Heart right ventricle (tissue), 16 donors: ENCODE results near the gene TRDN. TPM values are rescaled to one million over a fixed set of nuclear protein-coding genes. Genes with fewer than 3 reads are reported as not detected.
"Not testable (repeated sequence)": the region's sequence is repeated elsewhere in the genome, so short reads cannot be mapped to it uniquely, and the experiment has no call there.

Source experiments
- ATAC-seq, 8 donors: fragments of 200-7000 bp; cut with Tn5 transposase; one replicate each; pipeline ENCODE4 v1.9.1; 2020; ENCODE audit warnings: mild to moderate bottlenecking in 8 of 8, moderate library complexity in 8 of 8, moderate number of reproducible peaks in 1 of 8
- DNase-seq, 2 donors: peaks; one replicate each; pipeline ENCODE4 v3.0.0-alpha.2; 2020
- H3K27ac ChIP-seq, 10 donors: fragments of 200-600 bp; sonication (generic) in 2 of 10; one replicate each; pipeline versions ENCODE4 v1.5.0 to v1.8.0; 2020 to 2022; ENCODE audit warnings: mild to moderate bottlenecking in 3 of 10
- H3K27me3 ChIP-seq, 7 donors: fragments of 200-600 bp; one replicate each; pipeline ENCODE4 v1.8.0; 2021 to 2022; ENCODE audit warnings: mild to moderate bottlenecking in 2 of 7
- H3K36me3 ChIP-seq, 9 donors: fragments of 200-600 bp; sonication (generic) in 1 of 9; one replicate each; pipeline versions ENCODE4 v1.5.0 to v1.8.0; 2020 to 2022; ENCODE audit warnings: mild to moderate bottlenecking in 2 of 9
- H3K4me1 ChIP-seq, 9 donors: fragments of 200-600 bp; sonication (generic) in 1 of 9; one replicate each; pipeline versions ENCODE4 v1.5.0 to v1.8.0; 2020 to 2022; ENCODE audit warnings: mild to moderate bottlenecking in 4 of 9
- H3K4me3 ChIP-seq, 10 donors: fragments of 200-600 bp; sonication (generic) in 2 of 10; one replicate each; pipeline versions ENCODE4 v1.5.0 to v1.8.0; 2020 to 2022; ENCODE audit warnings: mild to moderate bottlenecking in 7 of 10, moderate library complexity in 2 of 10
- H3K9me3 ChIP-seq, 11 donors: fragments of 200-600 bp in 10 of 11; sonication (generic) in 2 of 11; one replicate each; pipeline versions ENCODE4 v1.5.0 to v1.8.0; 2013 to 2022; ENCODE audit warnings: mild to moderate bottlenecking in 2 of 11, control low read depth in 1 of 11, moderate library complexity in 1 of 11
- WGBS, 2 donors: extraction: QIAGEN DNeasy Blood & Tissue Kit; methylation state at CpG; one replicate each; pipeline ENCODE4 v1.1.7; 2013; ENCODE audit warnings: inconsistent platforms in 1 of 2; 5-methylcytosine and 5-hydroxymethylcytosine counted together
- intact Hi-C, 10 donors: fragments of 100-400 bp; cut with DNase I; formaldehyde crosslinking; loops; one replicate each; pipeline versions ENCODE4 v1.11.1 to v1.14.2; 2022
- polyA plus RNA-seq, 2 donors: library from polyadenylated mRNA; stranded (reverse); fragments of 200-250 nt; gene quantifications; one replicate each; pipeline ENCODE4 v1.2.3, GENCODE V29; 2013
- total RNA-seq, 10 donors: library from RNA; stranded (reverse); fragmentation: NEBNext Ultra II Directional in 3 of 10; extraction: Animal tissue kit (Norgen Biotek cat#: 25700) in 3 of 10; gene quantifications; one replicate each; pipeline versions ENCODE4 v1.2.1 to v1.2.4, GENCODE V29; 2021 to 2023
- TF ChIP-seq, protein P1 (sequence below), 9 donors: fragments of 200-600 bp; sonication (generic) in 2 of 9; IDR thresholded peaks; one replicate each; pipeline versions ENCODE4 v1.5.0 to v1.8.0; 2021 to 2022; ENCODE audit warnings: antibody characterized with exemption in 9 of 9, mild to moderate bottlenecking in 5 of 9, moderate library complexity in 1 of 9
- donor health status: Arrhythmogenic right ventricular cardiomyopathy.
- donor health status: ischemic (EF 13 %, LVEDD 7.1; RV severe dilation, severe dysfunction).
- donor health status: healthy with polysubstance abuse.
- donor health status: DM: no; HTN: yes; CAD: no.
- donor health status: DM: no; HTN: no; CAD: no.
- donor health status: ischemic (EF 25% LVEDD 6.9; RV normal size, moderate dysfunction).
- donor health status: ischemic (EF 25% LVEDD 5.7; RV mildly dilated, moderate dysfunction).
- donor health status: healthy.
- donor health status: DM: yes; HTN: yes; CAD: no.
- donor health status: Ischemic cardiomyopathy.
- donor health status: ischemic (EF 35%, LVEDD 5.7; RV mildly dilated, moderate dysfunction).
- donor health status: nonischemic (EF 11% LVEDD 7.7; RV severe dilation, severe dysfunction).
- donor health status: DM: yes; HTN: yes; CAD: no.
- donor health status: PGD.
- donor health status: ischemic (EF 29% LVEDD 5.4; RV normal size, mild dysfunction).
- donor health status: nonischemic (EF 23%, LVEDD 6.1; RV moderate dilation, normal function).

Gene TRDN
- total and polyA plus RNA-seq, 12 donors, result 37.6 to 1,141 (median 437) TPM

DNA sequence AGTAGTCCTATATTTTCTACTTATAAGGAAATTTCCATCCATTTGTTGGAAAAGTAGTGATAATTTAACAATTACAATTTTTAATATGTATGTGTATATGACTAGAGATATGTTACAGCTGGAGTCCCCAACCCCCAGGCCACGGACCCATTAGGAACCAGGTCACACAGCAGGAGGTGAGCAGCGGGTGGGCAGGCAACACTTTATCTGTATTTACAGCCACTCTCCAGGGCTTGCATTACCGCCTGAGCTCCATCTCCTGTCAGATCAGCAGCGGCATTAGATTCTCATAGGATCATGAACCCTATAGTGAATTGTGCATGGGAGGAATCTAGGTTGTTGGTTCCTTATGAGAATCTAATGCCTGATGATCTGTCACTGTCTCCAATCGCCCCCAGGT lies 46.8 kb downstream of the TRDN start:
- Histone ChIP-seq H3K36me3 (no peaks in the 10 kb centered on the region), H3K4me3 (no peak overlapping the region), H3K4me1 (peaks cover 0 to 53% (median 7%) of the 10 kb centered on the region in 9 donors), H3K9me3 (no peaks in the 10 kb centered on the region), H3K27ac (no peak overlapping the region), H3K27me3 (no peaks in the 10 kb centered on the region)
- no peak for DNase-seq
- TF ChIP-seq, protein P1, sequence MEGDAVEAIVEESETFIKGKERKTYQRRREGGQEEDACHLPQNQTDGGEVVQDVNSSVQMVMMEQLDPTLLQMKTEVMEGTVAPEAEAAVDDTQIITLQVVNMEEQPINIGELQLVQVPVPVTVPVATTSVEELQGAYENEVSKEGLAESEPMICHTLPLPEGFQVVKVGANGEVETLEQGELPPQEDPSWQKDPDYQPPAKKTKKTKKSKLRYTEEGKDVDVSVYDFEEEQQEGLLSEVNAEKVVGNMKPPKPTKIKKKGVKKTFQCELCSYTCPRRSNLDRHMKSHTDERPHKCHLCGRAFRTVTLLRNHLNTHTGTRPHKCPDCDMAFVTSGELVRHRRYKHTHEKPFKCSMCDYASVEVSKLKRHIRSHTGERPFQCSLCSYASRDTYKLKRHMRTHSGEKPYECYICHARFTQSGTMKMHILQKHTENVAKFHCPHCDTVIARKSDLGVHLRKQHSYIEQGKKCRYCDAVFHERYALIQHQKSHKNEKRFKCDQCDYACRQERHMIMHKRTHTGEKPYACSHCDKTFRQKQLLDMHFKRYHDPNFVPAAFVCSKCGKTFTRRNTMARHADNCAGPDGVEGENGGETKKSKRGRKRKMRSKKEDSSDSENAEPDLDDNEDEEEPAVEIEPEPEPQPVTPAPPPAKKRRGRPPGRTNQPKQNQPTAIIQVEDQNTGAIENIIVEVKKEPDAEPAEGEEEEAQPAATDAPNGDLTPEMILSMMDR (IDR thresholded peaks at IDR 0.05), result no peak
- WGBS, 2 donors, result 84 to 88% methylated on average over 5 of the region's 5 CpGs
- ATAC-seq, result peak in 1 of 8 donors; percentile 57
- intact Hi-C loops, result no loop called here

DNA sequence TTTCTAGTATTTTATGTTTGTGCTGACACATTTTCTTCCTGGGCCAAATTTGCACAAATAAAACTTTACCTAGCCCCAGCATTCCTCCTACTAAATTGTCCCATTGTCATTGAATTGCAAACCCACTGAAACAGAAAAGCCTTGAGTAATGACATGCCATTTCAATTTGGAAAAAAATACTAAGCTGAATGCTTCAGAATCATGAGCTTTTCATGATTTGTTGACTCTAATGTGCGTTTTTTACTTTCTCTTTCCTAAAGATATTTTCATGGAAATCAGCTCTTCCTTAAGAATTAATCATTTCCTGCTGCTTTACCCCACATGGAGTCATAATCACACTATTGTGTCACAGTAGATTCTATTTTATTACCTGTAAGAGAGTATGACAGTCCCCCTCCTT lies 47.4 kb downstream of the TRDN start:
- no peaks in the 10 kb centered on the region for H3K9me3 ChIP-seq
- H3K4me1 ChIP-seq, result peaks cover 0 to 49% (median 7%) of the 10 kb centered on the region in 9 donors
- H3K4me3 ChIP-seq, result no peak overlapping the region
- H3K27me3 ChIP-seq, result no peaks in the 10 kb centered on the region
- DNase-seq (no peak), ATAC-seq (no peak)
- WGBS, 2 donors, result 38 to 58% methylated on average over 1 of the region's 1 CpG
- TF ChIP-seq, protein P1 (IDR thresholded peaks at IDR 0.05), result no peak
- no peaks in the 10 kb centered on the region for H3K36me3 ChIP-seq
- no peak overlapping the region for H3K27ac ChIP-seq
- intact Hi-C loops, result no loop called here

DNA sequence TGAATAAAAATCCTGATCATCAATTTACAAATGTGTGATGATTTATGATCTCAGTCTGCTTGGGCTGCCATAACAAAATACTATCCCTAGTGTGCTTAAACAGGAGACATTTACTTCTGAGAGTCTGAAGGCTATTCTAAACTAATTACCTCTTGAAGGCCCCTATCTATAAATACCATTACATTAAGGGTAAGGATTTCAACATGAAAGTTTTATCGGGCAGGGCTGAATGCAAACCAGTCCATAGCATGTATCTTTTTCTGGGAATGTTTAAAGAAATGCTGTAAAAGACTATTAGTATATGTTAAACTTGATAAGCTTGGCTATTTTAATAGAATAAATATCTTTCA lies 48.2 kb downstream of the TRDN start:
- ATAC-seq, result no peak
- Histone ChIP-seq H3K9me3 (no peaks in the 10 kb centered on the region), H3K36me3 (no peaks in the 10 kb centered on the region), H3K27me3 (no peaks in the 10 kb centered on the region), H3K4me3 (no peak overlapping the region), H3K4me1 (peaks cover 0 to 41% (median 7%) of the 10 kb centered on the region in 9 donors), H3K27ac (no peak overlapping the region)
- 51 to 63% methylated on average over 1 of the region's 1 CpG for WGBS, 2 donors
- TF ChIP-seq, protein P1 (IDR thresholded peaks at IDR 0.05), result no peak
- DNase-seq, result no peak
- intact Hi-C loops, result no loop called here

DNA sequence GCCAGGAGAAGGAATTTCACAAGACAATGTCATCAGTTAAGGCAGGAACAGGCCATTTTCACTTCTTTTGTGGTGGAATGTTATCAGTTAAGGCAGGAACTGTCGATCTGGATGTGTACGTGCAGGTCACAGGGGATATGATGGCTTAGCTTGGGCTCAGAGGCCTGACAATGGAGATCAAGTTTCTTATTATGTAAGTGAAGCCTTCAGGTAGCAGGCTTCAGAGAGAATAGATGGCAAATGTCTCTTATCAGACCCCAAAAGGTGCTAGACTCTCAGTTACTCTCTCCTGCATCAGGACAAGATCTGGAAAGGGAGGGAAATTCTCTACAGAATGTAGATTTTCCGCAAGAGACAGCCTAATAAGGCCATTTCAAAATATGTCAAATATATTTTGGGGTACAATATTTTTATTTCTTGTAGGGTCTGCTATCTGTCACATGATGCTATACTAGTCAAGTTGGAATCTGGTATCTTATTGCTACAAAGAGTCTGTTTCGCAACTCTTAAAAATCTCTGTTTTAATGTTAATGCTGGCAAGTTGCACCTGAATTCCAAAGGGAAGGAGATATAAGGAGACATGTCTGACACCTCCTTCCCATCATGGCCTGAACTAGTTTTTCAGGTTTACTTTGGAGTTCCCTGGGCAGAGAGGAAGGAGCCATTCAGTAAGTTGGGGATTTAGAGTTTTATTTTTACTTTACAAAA lies 48.8 kb downstream of the TRDN start:
- Histone ChIP-seq H3K9me3 (no peaks in the 10 kb centered on the region), H3K27ac (no peak overlapping the region), H3K4me1 (peaks cover 0 to 36% (median 7%) of the 10 kb centered on the region in 9 donors), H3K27me3 (no peaks in the 10 kb centered on the region), H3K36me3 (no peaks in the 10 kb centered on the region), H3K4me3 (no peak overlapping the region)
- intact Hi-C loops, result no loop called here
- no peak for DNase-seq
- peak in 1 of 8 donors; percentile 34 for ATAC-seq
- TF ChIP-seq, protein P1 (IDR thresholded peaks at IDR 0.05), result no peak
- 60 to 61% methylated on average over 4 of the region's 4 CpGs for WGBS, 2 donors

DNA sequence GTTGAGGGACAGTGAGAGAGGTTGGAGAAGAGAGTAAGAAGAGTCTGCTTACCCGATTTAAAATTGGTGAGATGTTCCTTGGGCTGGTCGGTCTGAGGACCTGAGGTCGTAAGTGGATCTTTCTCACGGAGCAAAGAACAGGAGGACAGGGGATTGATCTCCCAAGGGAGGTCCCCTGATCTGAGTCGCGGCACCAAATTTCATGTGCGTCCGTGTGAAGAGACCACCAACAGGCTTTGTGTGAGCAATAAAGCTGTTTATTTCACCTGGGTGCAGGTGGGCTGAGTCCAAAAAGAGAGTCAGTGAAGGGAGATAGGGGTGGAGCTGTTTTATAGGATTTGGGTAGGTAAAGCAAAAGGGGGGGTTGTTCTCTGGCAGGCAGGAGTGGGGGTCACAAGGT lies 49.3 kb downstream of the TRDN start:
- H3K4me3 ChIP-seq, H3K36me3 ChIP-seq, H3K9me3 ChIP-seq, DNase-seq, ATAC-seq, H3K27ac ChIP-seq, intact Hi-C loops, H3K27me3 ChIP-seq: not testable (repeated sequence)
- WGBS, 2 donors, result 92 to 93% methylated on average over 8 of the region's 8 CpGs
- peaks cover 0 to 30% (median 7%) of the 10 kb centered on the region in 9 donors for H3K4me1 ChIP-seq
